Right lobe of liver (tissue), 6 donors: ENCODE measurements around the gene UVRAG. TPM values are rescaled to one million over a fixed set of nuclear protein-coding genes. Genes with fewer than 3 reads are reported as not detected.
A peak's percentile ranks its signal among the peaks of the same experiment; 100 is the strongest.

ENCODE experiments used
- ATAC-seq, 4 donors: fragments of 200-7000 bp; cut with Tn5 transposase; one replicate each; pipeline ENCODE4 v1.9.1; 2020; ENCODE audit warnings: mild to moderate bottlenecking in 4 of 4, moderate library complexity in 4 of 4
- DNase-seq, 3 donors: peaks; one replicate each; pipeline ENCODE4 v3.0.0-alpha.2; 2020
- H3K27ac ChIP-seq, 3 donors: fragments of 200-600 bp; one replicate each; pipeline ENCODE4 v1.8.0; 2022
- H3K27me3 ChIP-seq, 2 donors: fragments of 200-600 bp; one replicate each; pipeline ENCODE4 v1.8.0; 2022
- H3K36me3 ChIP-seq, 4 donors: fragments of 200-600 bp; sonication (generic) in 1 of 4; one replicate each; pipeline versions ENCODE4 v1.5.1 to v1.8.0; 2017 to 2022; ENCODE audit warnings: control low read depth in 1 of 4
- H3K4me1 ChIP-seq, 4 donors: fragments of 200-600 bp; sonication (generic) in 1 of 4; one replicate each; pipeline versions ENCODE4 v1.5.1 to v1.8.0; 2017 to 2022; ENCODE audit warnings: control low read depth in 1 of 4
- H3K4me3 ChIP-seq, 3 donors: fragments of 200-600 bp; one replicate each; pipeline ENCODE4 v1.8.0; 2022
- H3K9me3 ChIP-seq, 4 donors: fragments of 200-600 bp; sonication (generic) in 1 of 4; one replicate each; pipeline versions ENCODE4 v1.5.1 to v1.8.0; 2017 to 2022; ENCODE audit warnings: control low read depth in 1 of 4
- CTCF ChIP-seq, 4 donors: fragments of 200-600 bp in 3 of 4; fragments of 450-650 bp in 1 of 4; IDR thresholded peaks; one replicate each; pipeline versions ENCODE4 v1.5.1 to v1.8.0; 2016 to 2022; ENCODE audit warnings: antibody characterized with exemption in 4 of 4, mild to moderate bottlenecking in 2 of 4
- POLR2A ChIP-seq: fragments of 450-650 bp; IDR thresholded peaks from one replicate; pipeline ENCODE4 v1.6.1; 2017; ENCODE audit warnings: antibody characterized with exemption, mild to moderate bottlenecking
- WGBS: methylation state at CpG from one replicate; pipeline ENCODE4 v1.1.6; 2018; ENCODE audit warnings: low coverage, low lambda C conversion rate; ENCODE audit not compliant: insufficient coverage; ENCODE audit errors: missing lambda C conversion rate; 5-methylcytosine and 5-hydroxymethylcytosine counted together
- intact Hi-C, 2 donors: fragments of 100-400 bp; cut with DNase I; formaldehyde crosslinking; loops; one replicate each; pipeline versions ENCODE4 v1.11.2 to v1.14.1; 2022
- total RNA-seq, 6 experiments: library from RNA; depleted of rRNA in 2 of 6; stranded (reverse); fragments of >200 nt in 2 of 6; fragmentation: NEBNext Ultra II Directional in 3 of 6; extraction: Animal tissue kit (Norgen Biotek cat#: 25700) in 3 of 6; gene quantifications; one replicate each; pipeline versions ENCODE4 v1.1.0 to v1.2.4, GENCODE V29; 2016 to 2023
- donor health status: DM: no; HTN: yes; CAD: no.
- donor health status: DM: no; HTN: no; CAD: no.
- donor health status: DM: no; HTN: no; CAD: no.
- donor health status: DM: no; HTN: yes; CAD: no.
- donor health status: DM: no; HTN: yes; CAD: no.

The UVRAG gene
- total RNA-seq, 6 experiments from 2014 or later: 8.8 to 12.6 (median 10.3) TPM

- TF ChIP-seq CTCF (IDR thresholded peaks at IDR 0.05): no peak
- TF ChIP-seq POLR2A: no peak
Measured at GRCh38 chr11:76179147-76179546, 364.1 kb downstream of the UVRAG start.

GRCh38 chr11:76181371-76181770 lies 366.4 kb downstream of the UVRAG start:
- intact Hi-C loops: no loop called here
- Histone ChIP-seq H3K36me3 (no peaks in the 10 kb centered on the region), H3K4me1 (no peaks in the 10 kb centered on the region), H3K4me3 (no peak overlapping the region), H3K27me3 (no peaks in the 10 kb centered on the region), H3K9me3 (no peaks in the 10 kb centered on the region), H3K27ac (no peak overlapping the region)
- 80% methylated on average over 1 of the region's 15 CpGs for WGBS
- no peak for ATAC-seq
- DNase-seq: no peak
- TF ChIP-seq CTCF (IDR thresholded peaks at IDR 0.05) (no peak), POLR2A (no peak)

More at GRCh38 chr11:76179147-76179546, 364.1 kb downstream of the UVRAG start:
- Histone ChIP-seq H3K9me3 (no peaks in the 10 kb centered on the region), H3K4me3 (no peak overlapping the region), H3K4me1 (no peaks in the 10 kb centered on the region), H3K27me3 (no peaks in the 10 kb centered on the region), H3K36me3 (no peaks in the 10 kb centered on the region), H3K27ac (no peak overlapping the region)
- DNase-seq (no peak), ATAC-seq (no peak)
- WGBS: no CpG with 5 or more reads among the region's 13 CpGs
- intact Hi-C loops: no loop called here

- ATAC-seq: peak; percentile 7 to 42 (median 37)
- TF ChIP-seq CTCF (IDR thresholded peaks at IDR 0.05): no peak
- no peak for TF ChIP-seq POLR2A
- no peaks in the 10 kb centered on the region for H3K27me3 ChIP-seq
Measured at GRCh38 chr11:76184551-76184993, 369.6 kb downstream of the UVRAG start.

GRCh38 chr11:76185511-76185910 lies 370.5 kb downstream of the UVRAG start:
- TF ChIP-seq CTCF (IDR thresholded peaks at IDR 0.05): no peak
- TF ChIP-seq POLR2A: no peak
- WGBS: 84% methylated on average over 10 of the region's 10 CpGs
- Histone ChIP-seq H3K27me3 (no peaks in the 10 kb centered on the region), H3K4me1 (no peaks in the 10 kb centered on the region), H3K27ac (no peak overlapping the region), H3K36me3 (no peaks in the 10 kb centered on the region), H3K4me3 (no peak overlapping the region), H3K9me3 (no peaks in the 10 kb centered on the region)
- DNase-seq: no peak
- no peak for ATAC-seq
- intact Hi-C loops: no loop called here

More at GRCh38 chr11:76184551-76184993, 369.6 kb downstream of the UVRAG start:
- WGBS: 49% methylated on average over 3 of the region's 7 CpGs
- no peak overlapping the region for H3K27ac ChIP-seq
- no peaks in the 10 kb centered on the region for H3K36me3 ChIP-seq
- intact Hi-C loops: no loop called here
- no peak for DNase-seq
- H3K9me3 ChIP-seq: no peaks in the 10 kb centered on the region
- H3K4me1 ChIP-seq: no peaks in the 10 kb centered on the region
- no peak overlapping the region for H3K4me3 ChIP-seq

GRCh38 chr11:76185931-76186401 lies 371.0 kb downstream of the UVRAG start:
- no peak for TF ChIP-seq CTCF (IDR thresholded peaks at IDR 0.05)
- intact Hi-C loops: no loop called here
- Histone ChIP-seq H3K27ac (no peak overlapping the region), H3K9me3 (no peaks in the 10 kb centered on the region), H3K4me3 (no peak overlapping the region), H3K4me1 (no peaks in the 10 kb centered on the region), H3K27me3 (no peaks in the 10 kb centered on the region), H3K36me3 (no peaks in the 10 kb centered on the region)
- DNase-seq: no peak
- peak in 3 of 4 donors; percentile 9 to 34 (median 21) for ATAC-seq
- WGBS: 62% methylated on average over 10 of the region's 15 CpGs
